ENCODE results near the gene MAN2B2. TPM values are rescaled to one million over a fixed set of nuclear protein-coding genes. Genes with fewer than 3 reads are reported as not detected.

MAN2B2 gene
- total RNA-seq, 1 experiment from 2014 or later = 20.5 TPM

DNA sequence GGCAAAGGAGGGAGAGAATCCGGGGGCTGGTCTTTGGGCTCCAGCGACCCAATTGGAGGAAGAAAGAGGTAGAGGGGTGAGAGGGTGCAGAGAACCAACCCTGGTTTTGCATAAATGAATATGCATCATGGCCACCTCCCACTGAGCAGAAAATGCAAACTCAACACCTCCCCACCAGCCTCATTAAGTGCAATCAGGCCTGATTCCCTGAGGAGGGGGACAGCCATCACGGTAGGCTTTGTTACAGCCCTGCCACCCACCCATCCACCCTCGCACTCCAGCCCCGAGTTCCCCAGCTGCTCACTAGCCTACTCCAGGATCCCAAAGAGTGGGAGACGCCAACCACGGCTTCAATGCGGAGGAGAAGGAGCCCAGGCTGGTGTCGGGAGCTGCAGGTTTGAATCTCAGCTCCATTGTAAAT, 48.3 kb upstream of the MAN2B2 start:
- intact Hi-C loops (cut with micrococcal nuclease; ENCODE audit: unreplicated experiment) = no loop called here
- Mint-ChIP-seq H3K9me3 (ENCODE audit: unreplicated experiment) (no peaks in the 10 kb centered on the region), H3K4me1 (ENCODE audit: low read depth, unreplicated experiment) (no peaks in the 10 kb centered on the region), H3K27me3 (ENCODE audit: insufficient read depth, unreplicated experiment) (peaks cover 6% of the 10 kb centered on the region), H3K36me3 (ENCODE audit: insufficient read depth, unreplicated experiment) (no peaks in the 10 kb centered on the region), H3K4me3 (ENCODE audit: unreplicated experiment) (no peak overlapping the region), H3K27ac (ENCODE audit: unreplicated experiment) (no peak overlapping the region)
- no TSS peak for BruUV-seq (replicated peaks)
- no peak for DNase-seq
- H3K27me3 ChIP-seq (replicated peaks; ENCODE audit: control insufficient read depth, insufficient read depth, low read length) = no peaks in the 10 kb centered on the region; the same call in 1 of the 2 replicates
- no peaks in the 10 kb centered on the region for H3K9me3 ChIP-seq
- no peak overlapping the region for H3K4me3 ChIP-seq (ENCODE audit: low read depth, low read length)
- no peaks in the 10 kb centered on the region for H3K4me1 ChIP-seq
- TF ChIP-seq, protein P1, sequence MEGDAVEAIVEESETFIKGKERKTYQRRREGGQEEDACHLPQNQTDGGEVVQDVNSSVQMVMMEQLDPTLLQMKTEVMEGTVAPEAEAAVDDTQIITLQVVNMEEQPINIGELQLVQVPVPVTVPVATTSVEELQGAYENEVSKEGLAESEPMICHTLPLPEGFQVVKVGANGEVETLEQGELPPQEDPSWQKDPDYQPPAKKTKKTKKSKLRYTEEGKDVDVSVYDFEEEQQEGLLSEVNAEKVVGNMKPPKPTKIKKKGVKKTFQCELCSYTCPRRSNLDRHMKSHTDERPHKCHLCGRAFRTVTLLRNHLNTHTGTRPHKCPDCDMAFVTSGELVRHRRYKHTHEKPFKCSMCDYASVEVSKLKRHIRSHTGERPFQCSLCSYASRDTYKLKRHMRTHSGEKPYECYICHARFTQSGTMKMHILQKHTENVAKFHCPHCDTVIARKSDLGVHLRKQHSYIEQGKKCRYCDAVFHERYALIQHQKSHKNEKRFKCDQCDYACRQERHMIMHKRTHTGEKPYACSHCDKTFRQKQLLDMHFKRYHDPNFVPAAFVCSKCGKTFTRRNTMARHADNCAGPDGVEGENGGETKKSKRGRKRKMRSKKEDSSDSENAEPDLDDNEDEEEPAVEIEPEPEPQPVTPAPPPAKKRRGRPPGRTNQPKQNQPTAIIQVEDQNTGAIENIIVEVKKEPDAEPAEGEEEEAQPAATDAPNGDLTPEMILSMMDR (IDR thresholded peaks at IDR 0.05; ENCODE audit: insufficient read depth in 1 of 2, low read depth in 1 of 2, low read length in 1 of 2, severe bottlenecking in 1 of 2, unreplicated experiment in 1 of 2) = no peak
- H3K36me3 ChIP-seq (ENCODE audit: control insufficient read depth, insufficient read depth, low read length) = no peaks in the 10 kb centered on the region
- ChIA-PET POLR2A (no interaction called here), CTCF (no interaction called here)

DNA sequence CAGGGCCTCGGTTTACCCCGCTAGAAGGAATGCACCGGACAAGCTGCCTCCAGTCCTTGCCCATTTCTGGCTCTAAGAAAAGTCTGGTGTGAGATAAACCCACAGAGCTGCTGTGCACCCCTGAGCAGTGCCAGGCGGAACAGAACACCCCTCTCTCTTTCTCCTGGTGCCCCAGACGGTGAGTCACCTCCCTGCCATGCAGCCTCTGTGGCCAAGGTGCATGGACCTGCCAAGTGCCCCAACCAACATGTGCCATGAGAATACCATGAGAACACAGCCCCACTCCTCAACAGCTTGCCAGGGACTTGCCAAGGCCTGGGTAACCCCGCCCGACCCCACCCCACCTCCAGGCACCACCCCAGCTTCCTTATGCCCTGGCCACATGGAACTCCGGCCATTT, 47.7 kb upstream of the MAN2B2 start:
- DNase-seq = no peak
- CTCF ChIA-PET = no interaction called here
- H3K27me3 Mint-ChIP-seq (ENCODE audit: insufficient read depth, unreplicated experiment) = peaks cover 6% of the 10 kb centered on the region
- H3K4me1 Mint-ChIP-seq (ENCODE audit: low read depth, unreplicated experiment) = no peaks in the 10 kb centered on the region
- POLR2A ChIA-PET = no interaction called here
- H3K9me3 Mint-ChIP-seq (ENCODE audit: unreplicated experiment) = no peaks in the 10 kb centered on the region
- H3K27ac Mint-ChIP-seq (ENCODE audit: unreplicated experiment) = no peak overlapping the region
- no peaks in the 10 kb centered on the region for H3K9me3 ChIP-seq
- H3K36me3 ChIP-seq (ENCODE audit: control insufficient read depth, insufficient read depth, low read length) = no peaks in the 10 kb centered on the region
- BruUV-seq (replicated peaks) = no TSS peak
- intact Hi-C loops (cut with micrococcal nuclease; ENCODE audit: unreplicated experiment) = no loop called here
- H3K4me1 ChIP-seq = no peaks in the 10 kb centered on the region
- TF ChIP-seq, protein P1 (IDR thresholded peaks at IDR 0.05; ENCODE audit: insufficient read depth in 1 of 2, low read depth in 1 of 2, low read length in 1 of 2, severe bottlenecking in 1 of 2, unreplicated experiment in 1 of 2) = no peak
- no peaks in the 10 kb centered on the region; the same call in 1 of the 2 replicates for H3K27me3 ChIP-seq (replicated peaks; ENCODE audit: control insufficient read depth, insufficient read depth, low read length)
- no peak overlapping the region for H3K4me3 ChIP-seq (ENCODE audit: low read depth, low read length)
- H3K4me3 Mint-ChIP-seq (ENCODE audit: unreplicated experiment) = no peak overlapping the region
- no peaks in the 10 kb centered on the region for H3K36me3 Mint-ChIP-seq (ENCODE audit: insufficient read depth, unreplicated experiment)

DNA sequence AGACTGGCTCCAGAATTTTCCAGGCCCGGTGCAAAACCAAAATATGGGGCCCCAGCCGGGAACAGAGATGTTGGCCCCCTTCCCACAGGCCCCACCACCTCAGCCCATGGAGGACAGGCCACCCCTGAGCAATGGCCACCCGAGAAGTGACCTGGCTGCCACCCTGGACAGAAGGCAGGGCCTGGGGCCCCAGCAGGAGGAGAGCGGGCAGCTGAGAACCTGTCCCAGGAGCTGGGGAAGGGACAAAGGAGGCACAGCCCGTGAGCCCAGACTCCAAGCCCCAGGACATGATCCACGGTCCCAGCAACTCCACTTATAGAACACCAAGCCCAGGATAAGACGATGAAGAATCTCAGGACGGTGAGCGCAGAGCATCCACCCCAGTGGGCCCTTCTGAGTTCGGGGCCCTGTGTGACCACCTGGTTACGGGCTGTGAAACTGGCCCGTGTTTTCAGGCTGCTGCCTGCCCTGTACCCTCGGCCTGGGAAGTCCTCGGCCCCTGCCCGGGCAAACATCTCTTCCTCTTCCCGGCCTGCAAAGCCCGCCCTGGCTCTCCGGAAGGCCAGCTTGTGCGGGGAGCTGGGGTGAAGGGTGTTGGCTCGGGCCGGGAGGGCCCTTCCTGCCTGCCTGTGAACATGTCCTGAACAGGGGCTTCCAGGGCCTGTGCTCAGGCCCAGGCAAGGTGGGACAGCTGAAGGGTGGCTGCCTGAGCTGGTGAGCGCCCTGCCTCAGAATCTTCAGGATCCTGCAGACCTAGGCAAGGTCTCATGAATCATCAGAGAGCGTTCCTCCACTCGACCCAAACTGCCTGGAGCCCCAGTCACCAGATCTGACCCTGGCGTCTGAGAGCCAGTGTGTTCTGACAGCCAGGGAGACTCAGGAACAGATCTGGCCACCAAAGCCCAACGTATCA, 47.0 kb upstream of the MAN2B2 start:
- Mint-ChIP-seq H3K27ac (ENCODE audit: unreplicated experiment) (no peak overlapping the region), H3K4me1 (ENCODE audit: low read depth, unreplicated experiment) (no peaks in the 10 kb centered on the region), H3K27me3 (ENCODE audit: insufficient read depth, unreplicated experiment) (peaks cover 6% of the 10 kb centered on the region), H3K36me3 (ENCODE audit: insufficient read depth, unreplicated experiment) (no peaks in the 10 kb centered on the region), H3K4me3 (ENCODE audit: unreplicated experiment) (no peak overlapping the region), H3K9me3 (ENCODE audit: unreplicated experiment) (no peaks in the 10 kb centered on the region)
- Histone ChIP-seq H3K4me1 (no peaks in the 10 kb centered on the region), H3K9me3 (no peaks in the 10 kb centered on the region), H3K4me3 (ENCODE audit: low read depth, low read length) (no peak overlapping the region), H3K36me3 (ENCODE audit: control insufficient read depth, insufficient read depth, low read length) (no peaks in the 10 kb centered on the region), H3K27me3 (replicated peaks; ENCODE audit: control insufficient read depth, insufficient read depth, low read length) (no peaks in the 10 kb centered on the region; the same call in 1 of the 2 replicates)
- DNase-seq = no peak
- BruUV-seq (replicated peaks) = no TSS peak
- intact Hi-C loops (cut with micrococcal nuclease; ENCODE audit: unreplicated experiment) = no loop called here
- ChIA-PET CTCF (no interaction called here), POLR2A (no interaction called here)
- TF ChIP-seq, protein P1 (IDR thresholded peaks at IDR 0.05; ENCODE audit: insufficient read depth in 1 of 2, low read depth in 1 of 2, low read length in 1 of 2, severe bottlenecking in 1 of 2, unreplicated experiment in 1 of 2) = no peak
